Suprapubic skin (tissue), 4 donors: ENCODE results near the gene LCN12. TPM values are rescaled to one million over a fixed set of nuclear protein-coding genes. Genes with fewer than 3 reads are reported as not detected.

Experiments
- DNase-seq, 2 donors: peaks; one replicate each; pipeline ENCODE4 v3.0.0-alpha.2; 2019; ENCODE audit warnings: low spot score in 2 of 2
- H3K27ac ChIP-seq: fragments of 200-600 bp; sonication (generic); one replicate; pipeline ENCODE4 v1.5.1; 2019
- H3K27me3 ChIP-seq: fragments of 200-600 bp; sonication (generic); one replicate; pipeline ENCODE4 v1.5.1; 2019
- H3K36me3 ChIP-seq: fragments of 200-600 bp; sonication (generic); one replicate; pipeline ENCODE4 v1.5.1; 2019
- H3K4me1 ChIP-seq: fragments of 200-600 bp; sonication (generic); one replicate; pipeline ENCODE4 v1.5.1; 2019
- H3K4me3 ChIP-seq: fragments of 200-600 bp; sonication (generic); one replicate; pipeline ENCODE4 v1.5.1; 2019; ENCODE audit warnings: mild to moderate bottlenecking
- H3K9me3 ChIP-seq: fragments of 200-600 bp; sonication (generic); one replicate; pipeline ENCODE4 v1.5.1; 2019
- EP300 ChIP-seq: sonication (generic); formaldehyde crosslinking; IDR thresholded peaks from one replicate; pipeline ENCODE4 v1.6.1; 2017; ENCODE audit warnings: antibody characterized with exemption
- POLR2A ChIP-seq, 2 donors: fragments of 450-650 bp; IDR thresholded peaks; one replicate each; pipeline ENCODE4 v1.6.1; 2017; ENCODE audit warnings: antibody characterized with exemption in 2 of 2, mild to moderate bottlenecking in 2 of 2, moderate library complexity in 2 of 2
- POLR2AphosphoS5 ChIP-seq, 3 donors: sonication (generic); formaldehyde crosslinking; IDR thresholded peaks; one replicate each; pipeline ENCODE4 v1.6.1; 2017; ENCODE audit warnings: antibody characterized with exemption in 3 of 3
- WGBS: methylation state at CpG from one replicate; pipeline ENCODE4 v1.1.5; 2018; 5-methylcytosine and 5-hydroxymethylcytosine counted together
- total RNA-seq, 4 donors: library from RNA; depleted of rRNA; stranded (reverse); fragments of >200 nt; gene quantifications; one replicate each; pipeline ENCODE4 v1.1.0, GENCODE V29; 2016
- TF ChIP-seq, protein P1 (sequence below), 2 donors: fragments of 200-600 bp in 1 of 2; fragments of 450-650 bp in 1 of 2; sonication (generic) in 1 of 2; IDR thresholded peaks; one replicate each; pipeline ENCODE4 v1.5.1; 2016 to 2019; ENCODE audit warnings: antibody characterized with exemption in 2 of 2, mild to moderate bottlenecking in 1 of 2, moderate library complexity in 1 of 2

The LCN12 gene
- total RNA-seq, 4 donors from 2014 or later, result 3.7 TPM; not detected in 3

DNA sequence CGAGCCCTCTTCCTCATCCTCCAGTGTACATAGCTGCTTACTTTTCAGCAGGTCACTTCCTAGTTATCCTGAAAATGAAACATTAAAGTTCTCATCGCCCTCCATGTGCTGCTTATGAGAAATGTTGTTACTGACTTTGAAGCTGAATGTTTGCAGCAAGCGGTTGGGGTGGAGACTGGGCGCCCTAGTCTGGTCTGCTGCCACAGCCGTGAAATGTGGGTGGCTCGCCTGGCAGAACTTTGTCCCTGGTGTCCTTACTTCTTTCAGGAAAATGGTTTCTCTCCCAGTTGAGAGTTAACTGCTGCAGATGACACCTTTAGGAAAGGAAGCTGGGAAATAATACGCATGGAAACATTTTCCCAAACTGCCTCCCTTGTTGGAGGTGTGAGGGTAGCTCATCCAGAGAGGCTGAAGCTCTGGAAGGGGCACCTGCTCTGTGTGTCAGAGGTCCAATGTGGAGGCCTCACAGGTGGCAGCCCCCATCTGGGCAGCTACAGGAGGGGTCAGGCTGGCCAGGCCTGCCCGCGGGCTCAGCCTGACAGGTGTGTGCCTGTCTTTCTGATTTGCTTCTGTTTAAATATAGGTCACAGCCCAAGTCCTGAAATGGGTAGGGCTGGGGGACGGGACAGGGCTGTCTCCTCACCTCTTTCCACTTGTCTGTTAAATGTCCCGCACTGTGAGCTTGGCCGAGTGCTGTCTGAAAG is 41.7 kb upstream of the LCN12 start:
- H3K27ac ChIP-seq, result no peak overlapping the region
- no peak for DNase-seq
- peaks cover 56% of the 10 kb centered on the region for H3K36me3 ChIP-seq
- WGBS, result 84% methylated on average over 9 of the region's 12 CpGs
- no peaks in the 10 kb centered on the region for H3K4me1 ChIP-seq
- H3K4me3 ChIP-seq, result no peak overlapping the region
- H3K27me3 ChIP-seq, result no peaks in the 10 kb centered on the region
- H3K9me3 ChIP-seq, result no peaks in the 10 kb centered on the region
- TF ChIP-seq POLR2AphosphoS5 (IDR thresholded peaks at IDR 0.05) (no peak), EP300 (no peak), POLR2A (IDR thresholded peaks at IDR 0.05) (no peak)
- TF ChIP-seq, protein P1, sequence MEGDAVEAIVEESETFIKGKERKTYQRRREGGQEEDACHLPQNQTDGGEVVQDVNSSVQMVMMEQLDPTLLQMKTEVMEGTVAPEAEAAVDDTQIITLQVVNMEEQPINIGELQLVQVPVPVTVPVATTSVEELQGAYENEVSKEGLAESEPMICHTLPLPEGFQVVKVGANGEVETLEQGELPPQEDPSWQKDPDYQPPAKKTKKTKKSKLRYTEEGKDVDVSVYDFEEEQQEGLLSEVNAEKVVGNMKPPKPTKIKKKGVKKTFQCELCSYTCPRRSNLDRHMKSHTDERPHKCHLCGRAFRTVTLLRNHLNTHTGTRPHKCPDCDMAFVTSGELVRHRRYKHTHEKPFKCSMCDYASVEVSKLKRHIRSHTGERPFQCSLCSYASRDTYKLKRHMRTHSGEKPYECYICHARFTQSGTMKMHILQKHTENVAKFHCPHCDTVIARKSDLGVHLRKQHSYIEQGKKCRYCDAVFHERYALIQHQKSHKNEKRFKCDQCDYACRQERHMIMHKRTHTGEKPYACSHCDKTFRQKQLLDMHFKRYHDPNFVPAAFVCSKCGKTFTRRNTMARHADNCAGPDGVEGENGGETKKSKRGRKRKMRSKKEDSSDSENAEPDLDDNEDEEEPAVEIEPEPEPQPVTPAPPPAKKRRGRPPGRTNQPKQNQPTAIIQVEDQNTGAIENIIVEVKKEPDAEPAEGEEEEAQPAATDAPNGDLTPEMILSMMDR (IDR thresholded peaks at IDR 0.05), result no peak

DNA sequence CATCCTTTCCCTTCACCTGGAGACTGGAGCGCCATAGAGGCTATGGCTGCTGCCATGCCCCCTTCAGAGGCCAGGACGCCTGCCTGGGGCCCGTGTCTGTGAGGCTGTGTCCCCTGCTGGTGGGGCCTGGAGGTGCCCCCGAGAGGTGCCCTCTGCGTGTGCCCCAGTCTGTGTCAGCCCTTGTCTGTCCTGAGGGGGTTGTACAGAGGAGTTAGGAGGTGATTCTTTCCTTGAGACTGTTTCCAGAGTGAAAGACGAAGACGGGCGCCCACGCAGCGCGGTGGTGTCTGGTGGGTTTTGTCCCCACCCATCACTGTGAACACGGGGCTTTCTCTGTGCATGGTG is 41.2 kb upstream of the LCN12 start:
- Histone ChIP-seq H3K4me1 (no peaks in the 10 kb centered on the region), H3K27ac (no peak overlapping the region), H3K27me3 (no peaks in the 10 kb centered on the region), H3K36me3 (peaks cover 62% of the 10 kb centered on the region), H3K4me3 (no peak overlapping the region), H3K9me3 (no peaks in the 10 kb centered on the region)
- TF ChIP-seq, protein P1 (IDR thresholded peaks at IDR 0.05), result no peak
- TF ChIP-seq POLR2A (IDR thresholded peaks at IDR 0.05) (no peak), POLR2AphosphoS5 (IDR thresholded peaks at IDR 0.05) (no peak), EP300 (no peak)
- 90% methylated on average over 8 of the region's 12 CpGs for WGBS
- no peak for DNase-seq

DNA sequence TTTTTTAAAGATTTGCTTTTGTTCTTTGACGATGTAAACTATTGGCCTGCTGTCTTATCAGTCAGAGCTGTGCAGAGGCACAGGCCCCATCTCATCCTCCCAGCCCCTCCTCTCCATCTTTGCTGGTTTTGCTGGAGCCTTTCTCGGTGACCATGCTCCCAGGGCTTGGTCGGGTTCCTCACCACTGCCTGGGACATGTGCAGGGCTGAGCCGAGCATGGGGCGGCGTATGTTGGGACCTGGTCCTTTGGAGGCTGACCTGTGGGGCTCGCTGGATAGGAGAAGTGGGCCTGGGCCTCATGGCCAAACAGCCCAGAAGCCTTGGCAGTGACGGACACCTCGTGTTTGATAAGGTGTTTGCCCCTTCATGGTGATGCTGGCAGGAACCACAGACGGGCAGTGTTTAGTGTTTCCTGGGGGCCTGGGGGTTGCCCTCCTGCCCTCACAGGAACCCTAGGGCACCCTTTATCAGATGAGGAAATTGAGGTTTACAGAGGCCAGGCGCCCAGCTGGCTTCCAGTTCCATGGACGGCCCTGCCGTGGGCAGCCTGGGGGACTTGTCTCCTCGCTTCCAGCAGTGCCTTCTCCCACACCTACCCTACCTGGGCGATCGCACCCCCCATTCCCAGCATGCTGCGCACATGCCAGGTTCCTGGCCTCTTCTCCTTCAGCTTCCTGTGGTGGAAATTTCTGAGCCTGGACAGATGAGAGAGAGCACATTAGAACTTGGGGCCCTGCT is 38.2 kb upstream of the LCN12 start:
- WGBS, result 99% methylated on average over 15 of the region's 17 CpGs
- H3K36me3 ChIP-seq, result peaks cover 65% of the 10 kb centered on the region
- TF ChIP-seq, protein P1 (IDR thresholded peaks at IDR 0.05), result no peak
- TF ChIP-seq POLR2AphosphoS5 (IDR thresholded peaks at IDR 0.05), result no peak

DNA sequence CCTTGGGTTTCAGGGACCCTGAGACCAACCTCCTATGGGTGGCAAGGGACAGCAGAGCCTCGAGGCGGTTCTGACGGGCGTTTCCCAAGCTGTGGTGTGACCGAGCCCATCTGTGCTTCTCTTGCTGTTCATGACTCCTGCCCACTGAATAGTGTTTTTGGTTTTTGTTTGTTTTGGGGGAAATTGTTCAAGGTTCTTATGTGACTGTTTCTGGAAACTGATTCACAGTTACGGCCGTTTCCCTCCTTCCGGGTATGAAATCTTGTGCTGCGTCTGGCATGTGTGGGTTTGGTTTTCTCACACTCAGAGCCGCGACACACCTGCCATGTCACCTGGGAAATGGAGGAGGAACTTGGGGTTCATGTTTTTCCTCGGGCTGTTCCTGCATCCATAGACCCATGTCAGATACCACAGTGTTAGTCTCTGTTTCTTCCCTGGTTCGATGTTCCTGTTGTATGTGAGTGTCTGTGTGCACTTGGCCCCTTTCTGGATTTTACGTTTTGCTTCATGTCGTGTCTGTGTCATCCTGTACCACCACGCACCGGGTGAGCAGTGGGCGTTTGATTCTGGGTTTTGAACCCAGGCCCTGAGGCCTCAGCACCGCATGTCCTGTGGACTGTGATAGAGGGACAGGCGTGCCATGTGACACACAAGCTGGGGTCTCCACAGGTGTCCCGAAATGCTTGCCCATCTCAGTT is 36.3 kb upstream of the LCN12 start:
- 81% methylated on average over 21 of the region's 21 CpGs for WGBS
- Histone ChIP-seq H3K27ac (no peak overlapping the region), H3K36me3 (peaks cover 58% of the 10 kb centered on the region), H3K4me3 (no peak overlapping the region), H3K27me3 (no peaks in the 10 kb centered on the region), H3K9me3 (no peaks in the 10 kb centered on the region), H3K4me1 (no peaks in the 10 kb centered on the region)
- TF ChIP-seq POLR2A (IDR thresholded peaks at IDR 0.05) (no peak), EP300 (no peak), POLR2AphosphoS5 (IDR thresholded peaks at IDR 0.05) (no peak)
- TF ChIP-seq, protein P1 (IDR thresholded peaks at IDR 0.05), result no peak
- no peak for DNase-seq

More for the DNA sequence above, 38.2 kb upstream of the LCN12 start:
- Histone ChIP-seq H3K4me3 (no peak overlapping the region), H3K27ac (no peak overlapping the region), H3K27me3 (no peaks in the 10 kb centered on the region), H3K4me1 (no peaks in the 10 kb centered on the region), H3K9me3 (no peaks in the 10 kb centered on the region)
- DNase-seq, result no peak
